Mesendoderm (in vitro differentiated cells): Measurements from ENCODE around the gene PPP2R1B.

ENCODE experiments used
- DNase-seq: peaks from one replicate; pipeline ENCODE4 v3.0.0; 2013
- H2AK5ac ChIP-seq: 2 replicates; pipeline ENCODE4 v1.6.1; 2013; ENCODE audit warnings: low read length, inconsistent platforms
- H2BK120ac ChIP-seq: 2 replicates; pipeline ENCODE4 v1.6.1; 2013; ENCODE audit warnings: low read depth, mild to moderate bottlenecking, low read length, moderate library complexity, mixed read lengths
- H2BK15ac ChIP-seq: replicated peaks from 2 replicates; pipeline ENCODE4 v1.6.1; 2013; ENCODE audit warnings: low read depth, mild to moderate bottlenecking, moderate library complexity
- H2BK5ac ChIP-seq: 2 replicates; pipeline ENCODE4 v1.6.1; 2013; ENCODE audit warnings: low read length, inconsistent platforms
- H3K18ac ChIP-seq: 2 replicates; pipeline ENCODE4 v1.6.1; 2013; ENCODE audit warnings: mild to moderate bottlenecking, low read length, mixed read lengths
- H3K23ac ChIP-seq: one replicate; pipeline ENCODE4 v1.6.1; 2013; ENCODE audit warnings: low read length
- H3K27ac ChIP-seq: 2 replicates; pipeline ENCODE4 v1.5.1; 2013; ENCODE audit warnings: low read depth, mild to moderate bottlenecking, inconsistent platforms, low read length, moderate library complexity
- H3K27me3 ChIP-seq: 2 replicates; pipeline ENCODE4 v1.6.1; 2013; ENCODE audit warnings: low read length, control low read depth, mild to moderate bottlenecking, inconsistent platforms; ENCODE audit not compliant: insufficient read depth, poor library complexity
- H3K36me3 ChIP-seq: 2 replicates; pipeline ENCODE4 v1.6.1; 2013; ENCODE audit warnings: low read length, inconsistent platforms; ENCODE audit not compliant: control insufficient read depth, insufficient read depth
- H3K4ac ChIP-seq: one replicate; pipeline ENCODE4 v1.6.1; 2013; ENCODE audit warnings: low read depth, mild to moderate bottlenecking, low read length, moderate library complexity
- H3K4me1 ChIP-seq: 2 replicates; pipeline ENCODE4 v1.6.1; 2013; ENCODE audit warnings: low read depth, low read length, inconsistent platforms; ENCODE audit not compliant: control insufficient read depth
- H3K4me2 ChIP-seq: 2 replicates; pipeline ENCODE4 v1.6.1; 2013; ENCODE audit warnings: low read length
- H3K4me3 ChIP-seq: 2 replicates; pipeline ENCODE4 v1.5.1; 2013; ENCODE audit warnings: mild to moderate bottlenecking, low read length
- H3K56ac ChIP-seq: one replicate; pipeline ENCODE4 v1.6.1; 2013; ENCODE audit warnings: low read length
- H3K79me1 ChIP-seq: 2 replicates; pipeline ENCODE4 v1.6.1; 2013; ENCODE audit warnings: low read length, inconsistent platforms
- H3K79me2 ChIP-seq: 2 replicates; pipeline ENCODE4 v1.6.1; 2013; ENCODE audit warnings: mild to moderate bottlenecking, low read length; ENCODE audit not compliant: control insufficient read depth, insufficient read depth
- H3K9ac ChIP-seq: 2 replicates; pipeline ENCODE4 v1.6.1; 2013; ENCODE audit warnings: low read length, inconsistent platforms
- H4K5ac ChIP-seq: one replicate; pipeline ENCODE4 v1.6.1; 2013; ENCODE audit warnings: low read length
- H4K8ac ChIP-seq: one replicate; pipeline ENCODE4 v1.6.1; 2013; ENCODE audit warnings: low read depth, mild to moderate bottlenecking, control low read depth, low read length, moderate library complexity
- WGBS: extraction: QIAGEN DNeasy Blood & Tissue Kit; methylation state at CpG from one replicate; pipeline ENCODE4 v1.1.7; 2013; ENCODE audit warnings: low lambda C conversion rate, missing lambda C conversion rate; ENCODE audit not compliant: insufficient coverage; ENCODE audit errors: extremely low coverage; 5-methylcytosine and 5-hydroxymethylcytosine counted together

PPP2R1B gene

GRCh38 chr11:111762981-111763643 lies 3.1 kb downstream of the PPP2R1B start:
- no peak for DNase-seq
- Histone ChIP-seq H3K4me2 (no peak overlapping the region), H3K27me3 (no peaks in the 10 kb centered on the region), H3K27ac (no peak overlapping the region), H3K9ac (no peak overlapping the region), H3K56ac (no peak overlapping the region), H4K8ac (no peak overlapping the region), H2BK15ac (no peak overlapping the region), H2BK5ac (no peak overlapping the region), H3K79me1 (peaks cover 3% of the 10 kb centered on the region), H2BK120ac (no peak overlapping the region), H3K23ac (no peak overlapping the region), H3K79me2 (no peaks in the 10 kb centered on the region), H3K4me3 (no peak overlapping the region), H3K18ac (no peak overlapping the region), H4K5ac (no peak overlapping the region), H3K36me3 (no peaks in the 10 kb centered on the region), H3K4ac (no peak overlapping the region), H3K4me1 (peaks cover 2% of the 10 kb centered on the region), H2AK5ac (no peak overlapping the region)
- no CpG with 5 or more reads among the region's 3 CpGs for WGBS

- DNase-seq = no peak
- WGBS = no CpG with 5 or more reads among the region's 5 CpGs
- Histone ChIP-seq H3K79me1 (peaks cover 3% of the 10 kb centered on the region), H3K27me3 (no peaks in the 10 kb centered on the region), H3K79me2 (no peaks in the 10 kb centered on the region), H3K4me3 (no peak overlapping the region), H3K56ac (no peak overlapping the region), H3K4ac (no peak overlapping the region), H3K4me1 (peaks cover 2% of the 10 kb centered on the region), H3K18ac (no peak overlapping the region), H3K27ac (no peak overlapping the region), H4K8ac (no peak overlapping the region), H2BK5ac (no peak overlapping the region), H2AK5ac (no peak overlapping the region), H3K9ac (no peak overlapping the region), H2BK15ac (no peak overlapping the region), H3K23ac (no peak overlapping the region), H4K5ac (no peak overlapping the region), H3K4me2 (no peak overlapping the region), H2BK120ac (no peak overlapping the region), H3K36me3 (no peaks in the 10 kb centered on the region)
These were observed 3.7 kb downstream of the PPP2R1B start for GRCh38 chr11:111762526-111762925.

GRCh38 chr11:111761036-111761435 lies 5.2 kb downstream of the PPP2R1B start:
- Histone ChIP-seq H3K18ac (no peak overlapping the region), H3K79me2 (no peaks in the 10 kb centered on the region), H3K4me1 (peaks cover 2% of the 10 kb centered on the region), H3K9ac (no peak overlapping the region), H2AK5ac (no peak overlapping the region), H2BK120ac (no peak overlapping the region), H3K27me3 (no peaks in the 10 kb centered on the region), H2BK15ac (no peak overlapping the region), H3K4me3 (no peak overlapping the region), H3K36me3 (no peaks in the 10 kb centered on the region), H3K23ac (no peak overlapping the region), H3K79me1 (peaks cover 3% of the 10 kb centered on the region), H3K4me2 (no peak overlapping the region), H3K27ac (no peak overlapping the region), H4K5ac (no peak overlapping the region), H4K8ac (no peak overlapping the region), H3K4ac (no peak overlapping the region), H3K56ac (no peak overlapping the region), H2BK5ac (no peak overlapping the region)
- no peak for DNase-seq
- no CpG with 5 or more reads among the region's 4 CpGs for WGBS

- Histone ChIP-seq H4K8ac (no peak overlapping the region), H2BK5ac (no peak overlapping the region), H2BK15ac (no peak overlapping the region), H3K4me2 (no peak overlapping the region), H3K79me1 (peaks cover 3% of the 10 kb centered on the region), H3K79me2 (no peaks in the 10 kb centered on the region), H3K27me3 (no peaks in the 10 kb centered on the region), H3K18ac (no peak overlapping the region), H3K27ac (no peak overlapping the region), H4K5ac (no peak overlapping the region), H3K23ac (no peak overlapping the region), H3K4me1 (peaks cover 2% of the 10 kb centered on the region), H2BK120ac (no peak overlapping the region), H2AK5ac (no peak overlapping the region), H3K9ac (no peak overlapping the region), H3K56ac (no peak overlapping the region), H3K4ac (no peak overlapping the region), H3K36me3 (peaks cover 2% of the 10 kb centered on the region), H3K4me3 (no peak overlapping the region)
- no peak for DNase-seq
- WGBS = no CpG with 5 or more reads among the region's 5 CpGs
These were observed 6.3 kb downstream of the PPP2R1B start for GRCh38 chr11:111759778-111760407.

- no peaks in the 10 kb centered on the region for H3K79me1 ChIP-seq
- H3K9ac ChIP-seq = no peak overlapping the region
- H3K18ac ChIP-seq = no peak overlapping the region
- H2AK5ac ChIP-seq = no peak overlapping the region
- no peak overlapping the region for H2BK5ac ChIP-seq
- no peak overlapping the region for H2BK15ac ChIP-seq
- no peak overlapping the region for H3K23ac ChIP-seq
- no peak overlapping the region for H3K4ac ChIP-seq
- no peak overlapping the region for H4K5ac ChIP-seq
- H3K4me2 ChIP-seq = no peak overlapping the region
- no peak overlapping the region for H3K56ac ChIP-seq
- no peaks in the 10 kb centered on the region for H3K4me1 ChIP-seq
- no peak overlapping the region for H3K4me3 ChIP-seq
- H3K36me3 ChIP-seq = peaks cover 2% of the 10 kb centered on the region
- no peaks in the 10 kb centered on the region for H3K27me3 ChIP-seq
- H2BK120ac ChIP-seq = no peak overlapping the region
- DNase-seq = no peak
- no peaks in the 10 kb centered on the region for H3K79me2 ChIP-seq
- no peak overlapping the region for H4K8ac ChIP-seq
- no peak overlapping the region for H3K27ac ChIP-seq
These were observed 6.8 kb downstream of the PPP2R1B start for GRCh38 chr11:111759376-111759775.

- no peak overlapping the region for H3K23ac ChIP-seq
- H3K79me2 ChIP-seq = no peaks in the 10 kb centered on the region
- no peak overlapping the region for H3K56ac ChIP-seq
- no peak overlapping the region for H3K18ac ChIP-seq
- H3K27ac ChIP-seq = no peak overlapping the region
- DNase-seq = no peak
- H4K5ac ChIP-seq = no peak overlapping the region
- H3K27me3 ChIP-seq = no peaks in the 10 kb centered on the region
- H2BK120ac ChIP-seq = no peak overlapping the region
- H3K4me1 ChIP-seq = no peaks in the 10 kb centered on the region
- no peak overlapping the region for H3K4me3 ChIP-seq
- no peaks in the 10 kb centered on the region for H3K79me1 ChIP-seq
- H2BK15ac ChIP-seq = no peak overlapping the region
- WGBS = no CpG with 5 or more reads among the region's 6 CpGs
- no peak overlapping the region for H2AK5ac ChIP-seq
- no peak overlapping the region for H3K9ac ChIP-seq
- H2BK5ac ChIP-seq = no peak overlapping the region
- H3K36me3 ChIP-seq = peaks cover 6% of the 10 kb centered on the region
- H3K4ac ChIP-seq = no peak overlapping the region
- H4K8ac ChIP-seq = no peak overlapping the region
- H3K4me2 ChIP-seq = no peak overlapping the region
These were observed 10.1 kb downstream of the PPP2R1B start for GRCh38 chr11:111756097-111756496.
